ENCODE data around the gene DIP2C. TPM values are rescaled to one million over a fixed set of nuclear protein-coding genes. Genes with fewer than 3 reads are reported as not detected.
A peak's percentile ranks its signal among the peaks of the same experiment; 100 is the strongest.

DIP2C gene
- polyA plus RNA-seq, 1 of the 3 experiments (the other 2 are of a cell fraction): 8.7 TPM

- TF ChIP-seq CHD2 (IDR thresholded peaks at IDR 0.05; ENCODE audit: low read length, partially characterized antibody): no peak
- no peak for TF ChIP-seq RXRA (IDR thresholded peaks at IDR 0.05; ENCODE audit: borderline replicate concordance, low read depth)
- no peak for TF ChIP-seq JUND (IDR thresholded peaks at IDR 0.05)
- no peak for TF ChIP-seq RFX5 (IDR thresholded peaks at IDR 0.05; ENCODE audit: low read length)
- no peak for TF ChIP-seq USF1 (IDR thresholded peaks at IDR 0.05; ENCODE audit: borderline replicate concordance, low read depth)
These were observed 79.5 kb downstream of the DIP2C start (continued) for GRCh38 chr10:609868-610545.

- CTCF ChIA-PET: no interaction called here
- Histone ChIP-seq H4K20me1 (ENCODE audit: insufficient read depth) (peaks cover 65% of the 10 kb centered on the region), H3F3A (replicated peaks; ENCODE audit: insufficient read depth) (peaks cover 28% of the 10 kb centered on the region), H3K9me3 (no peaks in the 10 kb centered on the region), H3K9me2 (no peaks in the 10 kb centered on the region), H3K27ac (ENCODE audit: low read depth in 2 of 2, low read length in 1 of 2) (peak overlapping the region in 1 of 2 experiments; percentile 64; a peak in 2 of 4 replicates), H3K4me1 (ENCODE audit: control insufficient read depth in 1 of 2, insufficient read depth in 2 of 2, low read depth in 1 of 2, low read length in 1 of 2) (peaks cover 8 to 17% of the 10 kb centered on the region in 2 experiments; a peak in 1 of 4 replicates), H3K4me2 (no peak overlapping the region), H3K9ac (no peak overlapping the region), H3K79me2 (ENCODE audit: insufficient read depth) (peaks cover 62% of the 10 kb centered on the region), H3K4me3 (ENCODE audit: low read depth in 2 of 2, low read length in 1 of 2) (no peak overlapping the region), H3K27me3 (ENCODE audit: insufficient read depth) (no peaks in the 10 kb centered on the region), H3K36me3 (replicated peaks in 1 of 2; ENCODE audit: control insufficient read depth in 1 of 2, insufficient read depth in 2 of 2, low read length in 1 of 2) (no peaks in the 10 kb centered on the region), H2AFZ (ENCODE audit: low read depth) (no peak overlapping the region)
- TF ChIP-seq CTCF (IDR thresholded peaks at IDR 0.05) (no peak), MAX (IDR thresholded peaks at IDR 0.05; ENCODE audit: low read depth) (no peak), IRF3 (IDR thresholded peaks at IDR 0.05; ENCODE audit: low read depth, low read length) (no peak), SMC3 (IDR thresholded peaks at IDR 0.05; ENCODE audit: low read depth, low read length) (no peak), MEF2A (IDR thresholded peaks at IDR 0.05; ENCODE audit: borderline replicate concordance, low read depth) (no peak), REST (IDR thresholded peaks at IDR 0.05; ENCODE audit: low read depth, low read length) (no peak), RXRA (IDR thresholded peaks at IDR 0.05; ENCODE audit: borderline replicate concordance, low read depth) (no peak), USF1 (IDR thresholded peaks at IDR 0.05; ENCODE audit: borderline replicate concordance, low read depth) (no peak), GABPA (IDR thresholded peaks at IDR 0.05; ENCODE audit: low read depth) (no peak), POLR2AphosphoS5 (IDR thresholded peaks at IDR 0.05; ENCODE audit: low read depth, low read length) (no peak)
- no peak for DNase-seq
- POLR2A ChIA-PET: no interaction called here
These were observed 80.2 kb downstream of the DIP2C start for GRCh38 chr10:609262-609658.
